ENCODE measurements around the gene DNAJC21. TPM values are rescaled to one million over a fixed set of nuclear protein-coding genes. Genes with fewer than 3 reads are reported as not detected.

Gene DNAJC21
- total RNA-seq, 3 donors from 2014 or later (not counting 1 experiment from before 2014, with no cell fraction given), result 46.8 to 57.9 (median 56.1) TPM

DNA sequence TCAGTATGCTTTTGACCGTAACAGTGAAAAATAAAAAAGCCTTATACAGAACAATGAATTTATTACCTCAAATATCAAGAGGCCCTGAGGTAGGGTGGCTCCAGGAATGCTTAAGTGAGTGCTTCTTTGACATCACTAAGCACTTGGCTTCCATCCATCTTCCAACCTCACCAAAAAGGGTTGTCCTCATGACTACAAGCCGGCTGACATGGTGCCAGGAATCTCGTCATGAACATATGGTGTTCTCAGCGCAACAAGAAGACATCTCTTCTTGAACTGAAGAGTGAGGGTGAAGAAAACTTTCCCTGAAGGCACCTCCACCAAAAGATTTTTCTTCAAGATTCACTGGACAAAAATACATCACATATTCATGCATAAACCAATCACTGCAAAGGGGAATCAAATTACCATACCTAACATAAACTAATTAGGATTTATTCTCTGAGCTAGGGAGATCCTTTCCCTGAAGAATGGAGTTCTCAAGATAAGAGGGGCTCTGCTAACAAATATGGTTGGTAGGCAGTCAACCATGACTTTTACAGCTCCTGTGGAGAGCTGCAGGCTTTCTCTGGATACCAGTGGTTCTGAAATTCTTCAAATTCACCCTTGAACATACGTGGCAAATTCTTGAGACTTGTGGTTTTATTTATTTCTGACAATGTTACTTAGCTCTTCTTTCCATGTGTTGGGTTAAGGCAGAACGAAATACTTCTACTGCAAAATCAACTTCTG is 68.9 kb downstream of the DNAJC21 start:
- Histone ChIP-seq H3K27ac (ENCODE audit: low read length) (no peak overlapping the region), H3K27me3 (ENCODE audit: control insufficient read depth, insufficient read depth, low read length) (no peaks in the 10 kb centered on the region), H3K36me3 (ENCODE audit: control insufficient read depth, insufficient read depth, low read length) (no peaks in the 10 kb centered on the region), H3K4me3 (ENCODE audit: low read length) (no peak overlapping the region), H3K9me3 (ENCODE audit: control insufficient read depth, insufficient read depth, low read length) (no peaks in the 10 kb centered on the region), H3K4me1 (ENCODE audit: control insufficient read depth, insufficient read depth, low read length) (no peaks in the 10 kb centered on the region)
- intact Hi-C loops (cut with micrococcal nuclease), result no loop called here
- no peaks in the 10 kb centered on the region for H3K4me1 Mint-ChIP-seq
- no peaks in the 10 kb centered on the region for H3K36me3 Mint-ChIP-seq
- H3K27ac Mint-ChIP-seq, result no peak overlapping the region
- no peak for DNase-seq
- peaks cover 19 to 24% of the 10 kb centered on the region in 2 donors for H3K27me3 Mint-ChIP-seq (ENCODE audit: low read depth in 2 of 2)
- H3K4me3 Mint-ChIP-seq, result no peak overlapping the region
- WGBS (ENCODE audit: insufficient coverage), result 84% methylated on average over 6 of the region's 6 CpGs
- TF ChIP-seq, protein P1, sequence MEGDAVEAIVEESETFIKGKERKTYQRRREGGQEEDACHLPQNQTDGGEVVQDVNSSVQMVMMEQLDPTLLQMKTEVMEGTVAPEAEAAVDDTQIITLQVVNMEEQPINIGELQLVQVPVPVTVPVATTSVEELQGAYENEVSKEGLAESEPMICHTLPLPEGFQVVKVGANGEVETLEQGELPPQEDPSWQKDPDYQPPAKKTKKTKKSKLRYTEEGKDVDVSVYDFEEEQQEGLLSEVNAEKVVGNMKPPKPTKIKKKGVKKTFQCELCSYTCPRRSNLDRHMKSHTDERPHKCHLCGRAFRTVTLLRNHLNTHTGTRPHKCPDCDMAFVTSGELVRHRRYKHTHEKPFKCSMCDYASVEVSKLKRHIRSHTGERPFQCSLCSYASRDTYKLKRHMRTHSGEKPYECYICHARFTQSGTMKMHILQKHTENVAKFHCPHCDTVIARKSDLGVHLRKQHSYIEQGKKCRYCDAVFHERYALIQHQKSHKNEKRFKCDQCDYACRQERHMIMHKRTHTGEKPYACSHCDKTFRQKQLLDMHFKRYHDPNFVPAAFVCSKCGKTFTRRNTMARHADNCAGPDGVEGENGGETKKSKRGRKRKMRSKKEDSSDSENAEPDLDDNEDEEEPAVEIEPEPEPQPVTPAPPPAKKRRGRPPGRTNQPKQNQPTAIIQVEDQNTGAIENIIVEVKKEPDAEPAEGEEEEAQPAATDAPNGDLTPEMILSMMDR (IDR thresholded peaks at IDR 0.05), result no peak
- no peaks in the 10 kb centered on the region for H3K9me3 Mint-ChIP-seq
- ATAC-seq, result no peak

DNA sequence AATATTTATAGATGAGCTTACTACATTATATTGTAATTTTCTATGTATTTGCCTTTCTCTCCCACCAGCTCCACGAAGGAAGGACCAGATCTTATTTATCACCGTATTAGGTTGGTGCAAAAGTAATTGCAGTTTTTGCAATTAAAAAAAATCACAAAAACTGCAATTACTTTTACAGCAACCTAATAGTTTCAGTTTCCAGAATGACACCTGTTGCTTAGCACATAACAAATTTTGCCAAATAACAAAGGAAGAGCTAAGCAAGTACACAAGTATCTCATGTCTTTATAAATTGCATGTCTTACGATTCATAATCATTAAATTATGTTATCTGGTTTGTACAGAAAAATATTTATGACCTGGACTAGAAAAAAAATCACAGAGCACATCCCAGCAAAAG is 72.5 kb downstream of the DNAJC21 start:
- Histone ChIP-seq H3K9me3 (ENCODE audit: control insufficient read depth, insufficient read depth, low read length) (no peaks in the 10 kb centered on the region), H3K4me1 (ENCODE audit: control insufficient read depth, insufficient read depth, low read length) (no peaks in the 10 kb centered on the region), H3K36me3 (ENCODE audit: control insufficient read depth, insufficient read depth, low read length) (no peaks in the 10 kb centered on the region), H3K27ac (ENCODE audit: low read length) (no peak overlapping the region), H3K4me3 (ENCODE audit: low read length) (no peak overlapping the region), H3K27me3 (ENCODE audit: control insufficient read depth, insufficient read depth, low read length) (no peaks in the 10 kb centered on the region)
- ATAC-seq (no peak), DNase-seq (no peak)
- Mint-ChIP-seq H3K27ac (no peak overlapping the region), H3K4me3 (no peak overlapping the region), H3K27me3 (ENCODE audit: low read depth in 2 of 2) (peaks cover 0 to 11% of the 10 kb centered on the region in 2 donors), H3K4me1 (no peaks in the 10 kb centered on the region), H3K9me3 (no peaks in the 10 kb centered on the region), H3K36me3 (no peaks in the 10 kb centered on the region)
- TF ChIP-seq, protein P1 (IDR thresholded peaks at IDR 0.05), result no peak
- 100% methylated on average over 1 of the region's 3 CpGs for WGBS (ENCODE audit: insufficient coverage)
- intact Hi-C loops (cut with micrococcal nuclease), result no loop called here

DNA sequence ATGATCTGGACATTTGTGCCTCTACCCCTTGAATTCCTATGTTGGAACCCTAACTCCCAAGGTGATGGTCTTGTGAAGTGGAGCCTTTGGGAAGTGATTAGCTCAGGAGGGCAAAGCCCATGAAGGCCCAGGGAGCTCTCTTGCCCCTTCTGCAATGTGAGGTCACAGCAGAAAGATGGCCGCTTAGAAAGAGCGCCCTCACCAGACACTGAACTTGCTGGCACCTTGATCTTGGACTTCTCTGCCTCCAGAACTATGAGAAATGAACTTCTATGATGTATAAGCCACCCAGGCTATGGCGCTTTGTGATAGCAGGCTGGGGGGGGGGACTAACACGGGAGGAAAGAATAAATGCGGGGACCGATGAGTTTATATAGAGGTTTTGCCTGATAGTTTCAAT is 73.1 kb downstream of the DNAJC21 start:
- H3K4me1 ChIP-seq (ENCODE audit: control insufficient read depth, insufficient read depth, low read length), result no peaks in the 10 kb centered on the region

More for the DNA sequence above, 73.1 kb downstream of the DNAJC21 start:
- 97% methylated on average over 6 of the region's 6 CpGs for WGBS (ENCODE audit: insufficient coverage)
- no peaks in the 10 kb centered on the region for H3K9me3 Mint-ChIP-seq
- Histone ChIP-seq H3K9me3 (ENCODE audit: control insufficient read depth, insufficient read depth, low read length) (no peaks in the 10 kb centered on the region), H3K27me3 (ENCODE audit: control insufficient read depth, insufficient read depth, low read length) (no peaks in the 10 kb centered on the region), H3K4me3 (ENCODE audit: low read length) (no peak overlapping the region), H3K36me3 (ENCODE audit: control insufficient read depth, insufficient read depth, low read length) (no peaks in the 10 kb centered on the region), H3K27ac (ENCODE audit: low read length) (no peak overlapping the region)
- H3K4me3 Mint-ChIP-seq, result no peak overlapping the region
- TF ChIP-seq, protein P1 (IDR thresholded peaks at IDR 0.05), result no peak
- no peaks in the 10 kb centered on the region for H3K36me3 Mint-ChIP-seq
- ATAC-seq (no peak), DNase-seq (no peak)
- intact Hi-C loops (cut with micrococcal nuclease), result no loop called here
- peaks cover 0 to 14% of the 10 kb centered on the region in 2 donors for H3K27me3 Mint-ChIP-seq (ENCODE audit: low read depth in 2 of 2)
- no peaks in the 10 kb centered on the region for H3K4me1 Mint-ChIP-seq
- no peak overlapping the region for H3K27ac Mint-ChIP-seq
